Panc1 (cell line): ENCODE measurements around the gene ATP5F1D. TPM values are rescaled to one million over a fixed set of nuclear protein-coding genes. Genes with fewer than 3 reads are reported as not detected.

ENCODE experiments used
- ATAC-seq: fragments of 200-7000 bp; cut with Tn5 transposase; 2 replicates; pipeline ENCODE4 v1.9.1; 2020; ENCODE audit warnings: mild to moderate bottlenecking, moderate library complexity
- BruUV-seq: library from RNA; stranded (reverse); fragments of 400-500 nt; replicated peaks from 2 replicates; lab custom pipeline; 2021; lab: Mats Ljungman, UMichigan
- CTCF ChIA-PET: fragments of 300-600 bp; sonication (Branson Sonifier 250); formaldehyde crosslinking; loops from one replicate; lab custom pipeline; 2022; ENCODE audit warnings: antibody characterized with exemption; lab: Charles Lee
- POLR2A ChIA-PET: fragments of 300-600 bp; sonication (Branson Sonifier 250); formaldehyde crosslinking; loops from one replicate; lab custom pipeline; 2022; ENCODE audit warnings: antibody characterized with exemption; lab: Charles Lee
- DNase-seq: peaks from one replicate; pipeline ENCODE4 v3.0.0-alpha.2; 2010; ENCODE audit warnings: low read depth, low spot score
- H3K27ac ChIP-seq: 2 replicates; pipeline ENCODE4 v1.5.1; 2011; ENCODE audit warnings: mild to moderate bottlenecking, low read length, inconsistent platforms
- H3K27me3 ChIP-seq: fragments of 200-500 bp; sonication (Bioruptor generic); 2 replicates; pipeline ENCODE4 v1.6.0; 2014; ENCODE audit warnings: low read length, inconsistent platforms; ENCODE audit not compliant: control insufficient read depth, insufficient read depth
- H3K36me3 ChIP-seq: fragments of 200-500 bp; sonication (Bioruptor generic); 2 replicates; pipeline ENCODE4 v1.5.1; 2014; ENCODE audit warnings: inconsistent platforms, mild to moderate bottlenecking, low read length, moderate library complexity; ENCODE audit not compliant: control insufficient read depth, insufficient read depth
- H3K4me1 ChIP-seq: 2 replicates; pipeline ENCODE4 v1.5.1; 2011; ENCODE audit warnings: inconsistent platforms, mild to moderate bottlenecking, low read length, moderate library complexity; ENCODE audit not compliant: control insufficient read depth, insufficient read depth
- H3K4me3 ChIP-seq, 2 experiments: 2 replicates each; pipeline ENCODE4 v1.5.1; 2011 to 2012; ENCODE audit warnings: low read depth in 2 of 2, low read length in 2 of 2, mild to moderate bottlenecking in 2 of 2, inconsistent platforms in 1 of 2, moderate library complexity in 1 of 2
- H3K9me3 ChIP-seq: fragments of 200-500 bp; sonication (Bioruptor generic); 2 replicates; pipeline ENCODE4 v1.5.1; 2014; ENCODE audit warnings: low read depth, mild to moderate bottlenecking, inconsistent platforms, low read length, moderate library complexity; ENCODE audit not compliant: control insufficient read depth, insufficient read depth
- CTCF ChIP-seq: fragments of 450-650 bp; IDR thresholded peaks from 2 replicates; pipeline ENCODE4 v1.5.1; 2017; ENCODE audit warnings: mild to moderate bottlenecking
- POLR2AphosphoS5 ChIP-seq: IDR thresholded peaks from 2 replicates; pipeline ENCODE4 v1.6.1; 2012; ENCODE audit warnings: mild to moderate bottlenecking, low read depth, low read length, moderate library complexity
- REST ChIP-seq, 2 experiments: IDR thresholded peaks; 2 replicates each; pipeline ENCODE4 v1.6.1; 2011 to 2012; ENCODE audit warnings: low read depth in 2 of 2, control low read depth in 1 of 2, low read length in 1 of 2, mild to moderate bottlenecking in 1 of 2, moderate library complexity in 1 of 2; ENCODE audit not compliant: insufficient read depth in 1 of 2
- SIN3A ChIP-seq: IDR thresholded peaks from 2 replicates; pipeline ENCODE4 v1.6.1; 2012; ENCODE audit warnings: low read depth, mild to moderate bottlenecking, low read length, moderate library complexity, borderline replicate concordance; ENCODE audit not compliant: insufficient read depth
- TCF7L2 ChIP-seq: IDR thresholded peaks from 2 replicates; pipeline ENCODE4 v1.6.1; 2011; ENCODE audit warnings: mild to moderate bottlenecking, low read depth, low read length, inconsistent platforms
- in situ Hi-C: cut with HindIII; loops from 2 replicates; pipeline ENCODE4 v1.10.0; 2016; ENCODE audit warnings: low sequenced_read_pairs, low pct_unique_long_range_greater_than_20kb
- intact Hi-C: fragments of 100-400 bp; cut with micrococcal nuclease; formaldehyde crosslinking; loops from one replicate; pipeline ENCODE4 v1.10.0; 2022; ENCODE audit not compliant: unreplicated experiment
- total RNA-seq: library from RNA; stranded (reverse); gene quantifications from one replicate; pipeline ENCODE4 v1.2.1, GENCODE V29; 2021; ENCODE audit not compliant: unreplicated experiment

ATP5F1D gene
- total RNA-seq, 1 experiment from 2014 or later, result 218 TPM

- no peaks in the 10 kb centered on the region for H3K9me3 ChIP-seq
- H3K27me3 ChIP-seq, result no peaks in the 10 kb centered on the region
- POLR2A ChIA-PET, result no interaction called here
- no TSS peak for BruUV-seq
- H3K4me3 ChIP-seq, result no peak overlapping the region
- no peak for ATAC-seq
- in situ Hi-C loops (no loop called here), intact Hi-C loops (no loop called here)
- DNase-seq, result no peak
- CTCF ChIA-PET, result no interaction called here
- no peak overlapping the region for H3K27ac ChIP-seq
- TF ChIP-seq POLR2AphosphoS5, result no peak
- TF ChIP-seq SIN3A, result no peak
- no peak for TF ChIP-seq TCF7L2
- TF ChIP-seq REST (IDR thresholded peaks at IDR 0.05; ENCODE audit: insufficient read depth in 1 of 2, low read depth in 2 of 2, low read length in 1 of 2), result no peak
- TF ChIP-seq CTCF, result no peak
- H3K36me3 ChIP-seq, result no peaks in the 10 kb centered on the region
- H3K4me1 ChIP-seq, result peaks cover 14% of the 10 kb centered on the region
Measured at GRCh38 chr19:1229056-1229923, 12.3 kb upstream of the ATP5F1D start.

GRCh38 chr19:1229924-1230782 is 11.4 kb upstream of the ATP5F1D start:
- ChIA-PET CTCF (no interaction called here), POLR2A (interaction anchor here (0.6 kb wide), 1 partner anchor 31 kb away, joined by 13 read pairs; no protein-coding TSS in a partner anchor)
- BruUV-seq, result no TSS peak
- in situ Hi-C loops, result no loop called here
- DNase-seq (no peak), ATAC-seq (no peak)
- Histone ChIP-seq H3K27me3 (no peaks in the 10 kb centered on the region), H3K27ac (no peak overlapping the region), H3K4me1 (peaks cover 14% of the 10 kb centered on the region), H3K9me3 (no peaks in the 10 kb centered on the region), H3K4me3 (no peak overlapping the region), H3K36me3 (no peaks in the 10 kb centered on the region)
- TF ChIP-seq REST (IDR thresholded peaks at IDR 0.05; ENCODE audit: insufficient read depth in 1 of 2, low read depth in 2 of 2, low read length in 1 of 2), result no peak
- intact Hi-C loops, result no loop called here
